ENCODE measurements around the gene ANKRD12. TPM values are rescaled to one million over a fixed set of nuclear protein-coding genes. Genes with fewer than 3 reads are reported as not detected.
"Not testable (repeated sequence)": the region's sequence is repeated elsewhere in the genome, so short reads cannot be mapped to it uniquely, and the experiment has no call there.

The ANKRD12 gene
- total RNA-seq, 1 donor from 2014 or later = 8.5 TPM

DNA sequence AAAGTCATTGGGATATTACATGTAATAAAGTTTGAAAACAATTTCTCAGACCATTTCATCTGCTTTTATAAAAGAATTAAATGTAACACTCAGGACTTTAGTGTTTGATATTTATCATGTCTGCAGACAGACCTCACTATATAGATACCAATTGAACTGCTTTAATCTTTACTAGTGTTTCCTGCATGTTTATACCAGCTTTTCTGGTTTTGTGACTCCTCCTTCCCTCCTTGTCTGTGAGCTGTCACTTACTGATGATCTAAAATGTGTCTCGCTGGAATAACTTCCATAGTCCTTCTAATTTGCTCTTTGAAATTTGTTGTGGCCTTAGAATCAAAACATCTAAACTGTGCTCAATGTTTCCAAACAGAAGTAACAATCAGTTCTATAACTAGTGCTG, 126.7 kb downstream of the ANKRD12 start:
- TF ChIP-seq, protein P1, sequence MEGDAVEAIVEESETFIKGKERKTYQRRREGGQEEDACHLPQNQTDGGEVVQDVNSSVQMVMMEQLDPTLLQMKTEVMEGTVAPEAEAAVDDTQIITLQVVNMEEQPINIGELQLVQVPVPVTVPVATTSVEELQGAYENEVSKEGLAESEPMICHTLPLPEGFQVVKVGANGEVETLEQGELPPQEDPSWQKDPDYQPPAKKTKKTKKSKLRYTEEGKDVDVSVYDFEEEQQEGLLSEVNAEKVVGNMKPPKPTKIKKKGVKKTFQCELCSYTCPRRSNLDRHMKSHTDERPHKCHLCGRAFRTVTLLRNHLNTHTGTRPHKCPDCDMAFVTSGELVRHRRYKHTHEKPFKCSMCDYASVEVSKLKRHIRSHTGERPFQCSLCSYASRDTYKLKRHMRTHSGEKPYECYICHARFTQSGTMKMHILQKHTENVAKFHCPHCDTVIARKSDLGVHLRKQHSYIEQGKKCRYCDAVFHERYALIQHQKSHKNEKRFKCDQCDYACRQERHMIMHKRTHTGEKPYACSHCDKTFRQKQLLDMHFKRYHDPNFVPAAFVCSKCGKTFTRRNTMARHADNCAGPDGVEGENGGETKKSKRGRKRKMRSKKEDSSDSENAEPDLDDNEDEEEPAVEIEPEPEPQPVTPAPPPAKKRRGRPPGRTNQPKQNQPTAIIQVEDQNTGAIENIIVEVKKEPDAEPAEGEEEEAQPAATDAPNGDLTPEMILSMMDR (conservative IDR thresholded peaks at IDR 0.05; ENCODE audit: low read depth, low read length) = no peak
- no peak overlapping the region for H3K4me3 ChIP-seq (ENCODE audit: low read depth, low read length)
- DNase-seq (ENCODE audit: low read depth) = no peak

DNA sequence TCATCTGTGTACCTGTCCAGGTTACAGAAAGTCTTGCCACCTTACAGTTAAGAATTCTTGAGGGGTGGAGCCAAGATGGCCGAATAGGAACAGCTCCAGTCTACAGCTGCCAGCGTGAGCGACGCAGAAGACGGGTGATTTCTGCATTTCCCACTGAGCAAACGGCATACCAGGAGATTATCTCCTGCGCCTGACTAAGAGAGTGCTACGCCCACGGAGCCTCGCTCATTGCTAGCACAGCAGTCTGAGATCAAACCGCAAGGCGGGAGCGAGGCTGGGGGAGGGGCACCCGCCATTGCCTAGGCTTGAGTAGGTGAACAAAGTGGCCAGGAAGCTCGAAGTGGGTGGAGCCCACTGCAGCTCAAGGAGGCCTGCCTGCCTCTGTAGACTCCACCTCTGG, 128.2 kb downstream of the ANKRD12 start:
- not testable (repeated sequence) for DNase-seq (ENCODE audit: low read depth); H3K4me3 ChIP-seq (ENCODE audit: low read depth, low read length)

DNA sequence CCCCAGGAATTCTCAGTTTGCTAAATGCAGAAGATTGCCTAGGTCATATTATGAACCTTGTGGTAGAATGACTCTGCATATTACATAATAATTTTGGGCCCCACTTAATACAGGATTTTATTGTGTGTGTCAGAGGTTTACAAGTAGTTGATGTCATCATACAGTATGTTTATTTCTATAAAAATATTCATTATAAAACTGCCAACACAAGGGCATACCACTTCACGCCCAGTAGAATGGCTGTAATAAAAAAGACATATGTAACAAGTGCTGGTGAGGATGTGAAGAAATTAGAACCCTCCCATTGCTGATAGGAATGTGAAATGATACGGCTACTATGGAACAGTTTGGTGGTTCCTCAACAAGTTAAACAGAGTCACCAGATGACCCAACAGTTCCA, 136.6 kb downstream of the ANKRD12 start:
- no peak for DNase-seq (ENCODE audit: low read depth)
- no peak overlapping the region for H3K4me3 ChIP-seq (ENCODE audit: low read depth, low read length)
- TF ChIP-seq, protein P1 (conservative IDR thresholded peaks at IDR 0.05; ENCODE audit: low read depth, low read length) = no peak

DNA sequence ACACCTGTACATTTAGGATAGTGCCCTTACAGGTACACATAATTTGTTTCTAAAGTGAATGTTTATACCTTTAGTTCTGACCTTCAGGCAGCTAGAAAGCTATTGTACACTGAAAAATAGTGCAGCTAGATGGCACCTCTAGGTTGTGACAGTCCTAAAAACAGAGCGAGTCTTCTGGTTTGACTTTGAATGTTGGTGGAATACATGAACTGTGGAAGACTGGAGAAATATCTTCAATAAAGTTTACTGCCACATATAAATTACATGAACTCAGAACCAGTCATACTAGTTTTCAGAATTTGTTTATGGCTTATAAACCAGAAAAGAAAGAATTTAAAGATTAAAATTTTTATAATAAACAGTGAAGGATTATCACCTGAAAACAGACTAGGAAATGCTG, 139.3 kb downstream of the ANKRD12 start:
- no peak overlapping the region for H3K4me3 ChIP-seq (ENCODE audit: low read depth, low read length)
- TF ChIP-seq, protein P1 (conservative IDR thresholded peaks at IDR 0.05; ENCODE audit: low read depth, low read length) = no peak
- no peak for DNase-seq (ENCODE audit: low read depth)

DNA sequence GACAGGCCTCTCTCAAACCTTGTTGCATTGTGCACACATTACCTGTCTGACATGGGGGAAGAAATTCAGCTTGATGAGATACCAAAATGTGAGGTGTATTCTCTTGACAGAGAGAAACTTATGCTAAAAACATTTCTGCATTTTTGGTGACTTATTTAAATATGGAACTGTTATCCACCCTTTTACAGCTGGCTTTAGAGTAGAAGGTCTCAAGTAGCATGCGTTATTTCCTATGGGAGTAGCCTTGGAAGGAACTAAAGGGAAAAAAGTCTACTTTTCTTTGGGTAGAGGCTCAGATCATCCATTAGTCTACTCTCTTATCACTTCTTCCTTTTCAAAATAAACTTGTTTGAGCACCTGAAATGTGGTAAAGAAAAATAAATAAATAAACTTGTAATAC, 141.4 kb downstream of the ANKRD12 start:
- no peak for DNase-seq (ENCODE audit: low read depth)
- H3K4me3 ChIP-seq (ENCODE audit: low read depth, low read length) = no peak overlapping the region
- TF ChIP-seq, protein P1 (conservative IDR thresholded peaks at IDR 0.05; ENCODE audit: low read depth, low read length) = no peak

DNA sequence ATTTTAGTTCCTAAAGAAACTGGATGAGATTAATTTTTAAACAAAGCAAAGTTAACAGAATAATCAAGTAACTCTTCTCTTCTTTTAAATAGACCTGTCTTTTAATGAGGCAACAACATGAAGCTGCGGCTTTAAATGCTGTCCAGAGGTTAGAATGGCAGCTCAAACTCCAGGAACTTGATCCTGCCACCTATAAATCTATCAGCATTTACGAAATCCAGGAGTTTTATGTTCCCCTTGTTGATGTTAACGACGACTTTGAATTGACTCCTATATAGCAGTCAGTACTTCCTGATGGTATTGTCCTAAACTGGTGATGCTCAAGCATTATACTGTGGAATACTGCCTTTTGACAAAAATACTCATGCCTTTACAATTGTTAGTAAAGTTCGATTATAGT, 144.3 kb downstream of the ANKRD12 start:
- no peak for DNase-seq (ENCODE audit: low read depth)
- TF ChIP-seq, protein P1 (conservative IDR thresholded peaks at IDR 0.05; ENCODE audit: low read depth, low read length) = no peak
- H3K4me3 ChIP-seq (ENCODE audit: low read depth, low read length) = no peak overlapping the region

DNA sequence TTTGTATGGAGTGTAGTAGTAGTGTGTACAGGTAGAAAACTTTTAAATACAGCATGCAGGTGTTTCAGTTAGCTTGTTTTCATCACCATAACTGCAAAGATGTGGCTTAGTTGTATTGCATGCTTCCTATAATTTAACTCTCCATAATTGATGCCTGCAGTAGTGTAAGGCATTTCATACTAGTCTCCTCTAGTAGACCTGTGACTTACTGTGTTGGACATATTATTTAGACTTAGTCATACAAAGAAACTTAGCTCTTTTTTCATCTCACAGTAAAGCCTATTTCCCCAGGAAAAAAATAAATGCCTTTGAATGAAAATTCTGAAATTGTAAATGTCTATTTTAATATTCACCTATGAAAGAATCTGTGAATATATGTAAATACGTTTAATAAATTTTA, 145.2 kb downstream of the ANKRD12 start:
- no peak for DNase-seq (ENCODE audit: low read depth)
- no peak overlapping the region for H3K4me3 ChIP-seq (ENCODE audit: low read depth, low read length)
- TF ChIP-seq, protein P1 (conservative IDR thresholded peaks at IDR 0.05; ENCODE audit: low read depth, low read length) = no peak

DNA sequence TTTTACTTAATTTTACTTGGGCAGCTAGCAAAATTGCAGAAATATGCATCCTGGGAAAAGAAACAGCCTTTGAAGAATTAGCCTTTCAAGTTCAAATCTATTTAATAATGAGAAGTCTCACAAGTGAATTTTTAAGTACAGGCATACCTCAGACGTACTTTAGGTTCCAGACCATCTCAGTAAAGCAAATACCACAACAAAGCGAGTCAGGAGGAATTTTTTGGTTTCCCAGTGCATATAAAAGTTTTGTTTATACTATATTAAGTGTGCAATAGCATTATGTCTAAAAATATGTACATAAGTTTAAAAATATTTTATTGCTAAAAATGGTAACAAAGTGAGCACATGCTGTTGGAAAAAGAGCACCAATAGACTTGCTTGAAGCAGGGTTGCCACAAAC, 147.2 kb downstream of the ANKRD12 start:
- no peak overlapping the region for H3K4me3 ChIP-seq (ENCODE audit: low read depth, low read length)
- TF ChIP-seq, protein P1 (conservative IDR thresholded peaks at IDR 0.05; ENCODE audit: low read depth, low read length) = no peak
- no peak for DNase-seq (ENCODE audit: low read depth)

All from epithelial cell of proximal tubule (primary cell).